Activated T-helper 9 cell treated with anti-CD3 and anti-CD28 coated beads, Interleukin-2, amount 50 U/mL, for 16 hours (primary cell): ENCODE measurements around the gene METTL3.
"Not testable (repeated sequence)": the region's sequence is repeated elsewhere in the genome, so short reads cannot be mapped to it uniquely, and the experiment has no call there.

Experiments used
- DNase-seq: peaks from one replicate; pipeline ENCODE4 v3.0.0-alpha.2; 2020; ENCODE audit warnings: low read depth

METTL3 gene

DNA sequence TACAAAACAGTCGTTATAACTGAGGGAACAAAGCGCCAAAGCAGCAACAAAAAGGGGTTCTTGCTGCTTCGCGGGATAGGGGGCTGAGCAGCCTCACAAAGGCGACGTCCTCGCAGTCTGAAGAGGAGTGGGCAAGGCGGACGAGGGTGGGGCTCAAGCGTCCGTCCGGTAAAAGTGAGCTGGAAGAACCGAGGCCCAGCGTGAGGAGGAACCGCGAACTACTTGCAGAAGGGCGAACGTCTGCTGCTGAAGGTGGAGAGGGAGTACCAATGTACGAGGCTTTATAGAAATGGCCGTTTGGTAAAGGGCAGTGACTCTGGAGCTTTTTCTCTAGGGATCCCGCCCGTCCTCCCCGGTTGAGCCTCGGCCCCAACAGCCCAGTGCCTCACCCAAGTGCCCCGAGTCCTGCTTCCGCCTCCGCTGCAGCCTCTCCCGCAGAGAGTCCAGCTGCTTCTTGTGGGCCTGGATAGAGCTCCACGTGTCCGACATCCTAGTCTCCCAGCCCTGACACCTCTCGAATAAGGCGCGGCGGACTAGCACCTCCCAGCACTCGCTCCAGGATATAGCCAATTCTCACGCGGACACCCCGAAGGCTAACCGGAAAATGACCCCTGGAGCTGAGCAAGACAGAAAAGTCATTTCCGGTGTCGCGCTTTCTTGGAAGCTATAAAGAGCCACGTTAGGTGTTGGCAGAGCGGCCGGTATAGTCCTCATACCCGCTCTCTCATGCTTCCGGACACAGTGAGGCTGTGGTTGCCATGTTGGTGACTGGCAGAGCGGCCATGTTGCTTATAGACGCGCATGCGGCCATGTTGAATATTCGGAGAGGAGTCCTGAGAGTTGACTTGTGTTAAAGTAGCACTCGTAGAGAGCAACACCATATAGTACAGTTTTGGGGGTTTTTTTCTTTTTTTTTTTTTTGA, at the start of gene METTL3:
Gene METTL3, minus strand, starts transcription at position 606 of the 923 bp plus-strand sequence. Its CDS starts 117 bp downstream, at position 489.
- DNase-seq: peak; percentile 86

DNA sequence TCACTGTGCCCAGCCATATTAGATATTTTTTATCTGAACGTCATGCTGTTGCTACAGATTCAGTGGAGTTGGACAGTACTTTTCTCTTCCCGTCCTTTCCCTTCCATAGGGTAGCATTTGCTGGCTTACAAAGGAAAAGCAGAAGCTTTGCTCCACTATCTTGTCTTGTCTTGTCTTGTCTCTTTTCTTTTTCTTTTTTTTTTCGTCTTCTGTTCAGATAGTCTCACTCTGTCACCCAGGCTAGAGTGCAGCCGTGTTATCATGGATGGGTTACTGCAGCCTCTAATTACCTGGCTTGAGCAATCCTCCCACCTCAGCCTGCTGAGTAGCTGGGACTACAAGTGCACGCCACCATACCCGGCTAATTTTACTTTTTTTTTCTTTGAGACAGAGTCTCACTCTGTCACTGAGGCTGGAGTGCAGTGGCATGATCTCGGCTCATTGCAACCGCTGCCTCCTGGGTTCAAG, 47.6 kb upstream of the METTL3 start:
- no peak for DNase-seq

DNA sequence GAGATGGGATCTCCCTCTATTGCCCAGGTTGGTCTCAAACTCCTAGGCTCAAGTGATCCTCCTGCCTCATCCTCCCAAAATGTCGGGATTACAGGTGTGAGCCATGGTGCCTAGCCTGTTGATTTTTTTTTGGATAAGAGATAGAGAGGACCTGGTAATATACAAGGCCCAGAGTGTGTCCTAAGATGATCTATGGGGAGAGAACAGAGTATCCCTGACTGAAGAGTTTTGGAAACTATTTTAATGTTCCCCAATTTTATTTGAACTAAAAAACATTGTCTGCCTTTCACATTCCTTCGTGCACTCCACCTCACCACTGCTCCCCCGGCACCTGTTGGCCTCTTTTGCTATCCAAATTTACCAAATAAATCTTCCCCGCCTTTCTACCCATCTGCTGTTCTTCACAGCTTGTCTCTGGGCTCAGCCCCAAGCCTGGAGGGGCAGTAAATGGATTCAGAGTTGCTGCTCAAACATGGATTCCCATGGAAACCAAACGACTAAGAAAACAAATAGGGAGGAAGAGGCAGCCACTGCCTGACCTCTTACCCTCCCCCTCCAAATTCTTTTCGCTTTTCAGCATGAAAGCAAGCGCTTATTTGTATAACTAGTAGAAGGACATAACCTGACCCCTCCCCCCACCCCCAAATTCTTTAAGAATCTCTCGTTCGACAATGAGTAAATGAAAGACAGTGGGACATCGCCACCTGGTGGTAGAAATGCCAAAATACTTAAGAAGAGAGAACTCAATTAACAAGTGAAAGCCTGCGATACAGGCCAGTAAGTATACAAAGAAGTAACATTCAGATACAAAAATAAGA, 46.2 kb upstream of the METTL3 start:
- DNase-seq: peak; percentile 43

DNA sequence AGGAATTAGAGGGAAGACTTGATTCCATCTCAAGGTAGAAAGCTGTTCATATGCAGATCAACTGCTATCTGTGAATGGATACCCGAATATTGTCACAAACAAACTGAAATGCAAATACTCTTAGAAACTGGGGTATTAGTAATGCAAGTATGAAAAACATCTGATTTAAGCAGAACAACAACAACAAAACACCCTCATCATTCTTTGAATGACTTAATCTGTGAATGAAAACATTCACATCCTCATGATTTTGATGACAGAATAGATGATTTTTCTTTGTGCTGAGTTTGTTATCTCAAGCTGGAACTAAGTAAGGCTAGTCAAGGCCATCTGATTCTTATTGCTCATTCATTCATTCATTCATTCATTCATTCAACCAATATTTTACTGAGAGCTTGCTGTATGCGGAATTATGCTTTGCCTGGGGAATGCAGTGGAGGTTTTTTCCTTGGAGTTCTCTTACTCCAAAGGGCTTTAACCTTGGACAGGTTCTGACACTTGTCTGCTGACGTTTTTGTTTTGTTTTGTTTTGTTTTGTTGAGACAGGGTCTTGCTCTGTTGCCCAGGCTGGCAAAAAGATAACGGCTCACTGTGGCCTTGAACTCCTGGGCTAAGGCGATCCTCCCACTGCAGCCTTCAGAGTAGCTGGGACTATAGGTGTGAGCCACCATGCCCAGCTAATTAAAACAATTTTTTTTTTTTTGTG, 45.4 kb upstream of the METTL3 start:
- no peak for DNase-seq

DNA sequence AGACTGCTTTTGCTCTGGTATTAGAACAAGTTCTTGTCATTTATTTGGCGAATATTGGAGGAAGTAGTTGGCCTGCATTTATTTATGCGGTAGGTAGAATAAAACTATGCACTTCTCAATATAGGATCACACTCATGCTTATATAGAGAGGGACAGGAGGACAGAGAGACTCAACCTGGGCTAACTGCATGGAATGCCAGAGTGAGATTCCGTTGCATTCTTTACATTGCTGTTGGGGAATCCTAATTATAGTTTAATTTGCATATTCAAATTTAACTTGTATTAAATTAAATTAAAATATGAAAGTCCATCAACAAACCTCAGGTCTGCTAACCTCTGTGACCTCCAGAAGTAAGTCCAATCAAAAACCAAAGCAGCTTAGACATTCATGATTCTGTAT, 42.1 kb upstream of the METTL3 start:
- no peak for DNase-seq

DNA sequence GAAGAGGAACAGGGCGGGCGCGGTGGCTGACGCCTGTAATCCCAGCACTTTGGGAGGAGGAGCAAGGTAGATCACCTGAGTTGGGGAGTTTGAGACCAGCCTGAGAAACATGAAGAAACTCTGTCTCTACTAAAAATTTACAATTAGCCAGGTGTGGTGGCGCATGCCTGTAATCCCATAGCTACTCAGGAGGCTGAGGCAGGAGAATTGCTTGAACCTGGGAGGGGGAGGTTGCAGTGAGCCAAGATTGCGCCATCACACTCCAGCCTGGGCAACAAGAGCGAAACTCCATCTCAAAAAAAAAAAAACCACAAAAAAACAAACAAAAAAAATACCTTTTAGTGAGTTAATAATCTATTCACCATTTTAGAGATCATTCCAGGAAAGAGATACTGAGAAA, 33.4 kb upstream of the METTL3 start:
- DNase-seq: not testable (repeated sequence)

DNA sequence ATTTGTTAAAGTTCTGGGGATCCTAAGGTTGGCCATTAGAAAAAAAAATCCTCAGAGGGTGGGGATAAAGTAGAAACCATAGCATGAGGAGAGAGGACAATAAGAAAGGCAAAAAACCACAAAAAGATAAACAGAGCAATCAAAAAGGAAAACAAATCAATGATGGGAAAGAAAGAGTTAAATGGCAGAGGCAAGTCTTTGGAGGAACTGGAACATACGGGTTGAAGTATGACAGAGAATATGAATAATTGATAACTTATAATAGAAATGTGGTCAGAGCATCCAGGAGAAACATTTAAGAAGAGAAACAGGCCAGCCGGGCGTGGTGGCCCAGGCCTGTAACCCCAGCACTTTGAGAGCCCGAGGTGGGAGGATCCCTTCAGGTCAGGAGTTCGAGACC, 32.8 kb upstream of the METTL3 start:
- no peak for DNase-seq

DNA sequence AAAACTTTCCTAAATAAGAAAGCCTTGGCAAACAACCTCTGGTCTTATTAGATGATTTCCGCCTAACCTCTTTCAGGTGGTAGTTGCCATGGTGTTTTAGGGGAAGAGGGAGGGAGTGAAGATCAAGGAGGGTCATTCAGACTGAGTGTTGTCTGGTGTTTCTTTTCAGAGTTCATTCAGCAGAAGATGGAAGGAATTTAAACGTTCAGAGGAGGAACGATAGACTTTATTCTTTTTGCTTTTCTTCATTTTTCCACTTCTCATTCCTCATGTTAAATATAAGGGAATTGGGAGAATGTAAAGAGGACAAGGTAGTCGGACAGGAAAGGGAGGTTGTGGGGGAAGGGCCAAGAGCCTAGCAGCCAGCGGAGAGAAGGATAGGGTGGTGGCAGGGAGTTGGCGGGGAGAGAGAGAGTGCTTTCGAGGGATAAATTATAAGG, 32.4 kb upstream of the METTL3 start:
- DNase-seq: no peak

DNA sequence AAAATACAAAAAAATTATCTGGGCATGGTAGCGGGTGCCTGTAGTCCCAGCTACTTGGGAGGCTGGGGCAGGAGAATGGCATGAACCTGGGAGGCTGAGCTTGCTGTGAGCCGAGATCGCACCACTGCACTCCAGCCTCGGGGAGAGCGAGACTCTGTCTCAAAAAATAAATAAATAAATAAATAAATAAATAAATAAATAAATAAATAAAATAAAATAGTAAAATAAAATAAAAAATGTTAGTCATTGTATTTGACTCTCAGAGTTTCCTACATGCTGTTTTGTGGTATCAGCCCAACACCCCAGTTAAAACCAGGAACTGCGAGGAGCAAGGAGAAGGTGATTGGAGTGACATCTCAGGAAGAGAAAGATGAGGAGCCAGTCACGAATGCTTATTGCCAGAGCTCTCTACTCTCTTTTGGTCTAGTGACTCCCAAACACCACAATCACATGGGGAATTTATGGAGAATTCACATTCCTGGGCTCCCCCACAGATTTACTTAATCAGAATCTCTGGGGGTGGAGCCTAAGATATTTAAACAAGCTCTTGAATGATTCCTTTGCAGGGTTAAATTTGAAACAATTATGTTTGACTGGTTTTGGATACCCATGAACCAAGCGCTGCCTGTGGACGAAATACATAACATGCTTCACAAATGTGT, 30.4 kb upstream of the METTL3 start:
- no peak for DNase-seq

DNA sequence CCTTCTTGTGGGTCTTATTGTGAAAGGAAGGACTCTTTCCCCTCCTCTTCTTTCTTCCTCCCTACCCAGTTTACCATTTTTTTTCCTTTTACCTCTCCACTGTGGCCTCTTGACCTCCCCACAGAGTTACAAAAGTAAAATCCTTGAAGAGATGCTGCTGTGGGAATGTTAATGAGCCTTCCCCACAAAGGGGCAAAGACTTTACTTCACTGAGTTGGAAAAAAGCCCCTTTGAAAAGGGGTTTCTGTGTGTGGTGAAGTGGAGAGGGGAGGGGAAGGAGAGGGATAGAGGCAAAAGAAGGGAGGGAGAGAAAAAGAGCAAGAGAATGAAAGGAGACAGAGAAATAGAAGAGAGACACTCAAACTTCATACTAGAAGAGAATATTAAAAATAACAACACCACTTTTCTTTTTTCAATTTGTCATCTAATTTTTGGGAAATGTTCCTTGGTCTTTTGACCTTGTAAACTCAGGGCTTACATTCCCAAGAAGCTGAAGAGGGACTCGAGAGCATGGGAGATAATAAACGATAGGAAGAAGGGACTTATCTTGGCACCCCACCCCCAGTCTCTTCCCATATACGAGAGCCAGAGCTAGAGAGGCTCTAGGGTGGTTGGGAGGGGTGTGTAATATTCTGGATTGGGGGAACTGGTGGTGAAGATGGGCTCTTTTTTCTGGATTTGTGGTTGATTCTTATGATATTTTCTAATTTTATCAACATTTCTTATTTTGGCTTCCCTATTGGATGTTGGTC, 28.2 kb upstream of the METTL3 start:
- DNase-seq: no peak

DNA sequence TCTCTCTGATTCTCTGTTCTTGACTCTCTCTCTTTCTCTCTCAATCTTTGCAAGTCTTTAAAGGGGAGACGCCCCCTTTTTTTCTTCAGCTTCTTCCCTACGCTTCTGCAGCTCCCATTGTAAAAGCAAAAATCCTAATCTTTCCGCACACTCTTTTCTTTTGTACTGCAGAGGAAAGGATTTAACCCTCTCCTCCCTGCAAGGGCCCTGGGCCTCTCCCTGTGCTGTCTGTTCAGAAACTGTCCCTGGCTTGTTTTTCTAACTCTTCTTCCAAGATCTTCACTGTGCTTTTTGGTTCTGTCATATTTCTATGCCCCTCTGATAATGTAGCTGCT, 25.9 kb upstream of the METTL3 start:
- DNase-seq: no peak

DNA sequence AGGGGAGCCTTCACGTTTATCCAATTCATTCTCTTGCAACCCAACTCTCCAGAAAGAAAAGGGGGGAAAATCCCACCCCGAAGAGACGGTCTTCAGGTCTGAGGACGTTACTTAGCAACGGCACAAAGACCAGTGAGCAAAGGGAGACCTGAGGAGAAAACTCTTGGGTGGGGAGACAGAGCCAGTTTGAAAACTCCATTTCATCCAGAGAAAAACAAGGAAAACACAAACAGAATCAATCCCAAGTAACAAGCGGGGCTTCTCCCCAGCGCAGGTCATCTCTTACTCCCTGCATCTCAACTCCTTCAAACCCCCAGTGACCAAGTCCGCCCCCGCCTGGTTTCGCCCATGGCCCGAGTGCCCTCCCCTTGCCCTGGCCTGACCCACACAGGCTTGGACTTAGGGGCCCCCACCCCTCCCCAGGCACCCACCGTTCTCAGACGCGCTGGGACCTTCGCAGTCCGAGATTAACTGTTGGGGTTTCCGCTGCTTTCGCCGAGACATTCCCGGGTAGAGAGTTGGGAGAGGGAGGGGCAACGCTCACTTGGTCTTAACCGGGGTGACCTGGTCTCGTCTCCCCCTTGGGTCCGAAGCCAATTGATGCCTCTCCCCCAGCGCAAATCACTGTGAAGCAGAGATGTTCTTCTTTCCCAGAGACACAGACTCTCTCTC, 25.4 kb upstream of the METTL3 start:
- no peak for DNase-seq

DNA sequence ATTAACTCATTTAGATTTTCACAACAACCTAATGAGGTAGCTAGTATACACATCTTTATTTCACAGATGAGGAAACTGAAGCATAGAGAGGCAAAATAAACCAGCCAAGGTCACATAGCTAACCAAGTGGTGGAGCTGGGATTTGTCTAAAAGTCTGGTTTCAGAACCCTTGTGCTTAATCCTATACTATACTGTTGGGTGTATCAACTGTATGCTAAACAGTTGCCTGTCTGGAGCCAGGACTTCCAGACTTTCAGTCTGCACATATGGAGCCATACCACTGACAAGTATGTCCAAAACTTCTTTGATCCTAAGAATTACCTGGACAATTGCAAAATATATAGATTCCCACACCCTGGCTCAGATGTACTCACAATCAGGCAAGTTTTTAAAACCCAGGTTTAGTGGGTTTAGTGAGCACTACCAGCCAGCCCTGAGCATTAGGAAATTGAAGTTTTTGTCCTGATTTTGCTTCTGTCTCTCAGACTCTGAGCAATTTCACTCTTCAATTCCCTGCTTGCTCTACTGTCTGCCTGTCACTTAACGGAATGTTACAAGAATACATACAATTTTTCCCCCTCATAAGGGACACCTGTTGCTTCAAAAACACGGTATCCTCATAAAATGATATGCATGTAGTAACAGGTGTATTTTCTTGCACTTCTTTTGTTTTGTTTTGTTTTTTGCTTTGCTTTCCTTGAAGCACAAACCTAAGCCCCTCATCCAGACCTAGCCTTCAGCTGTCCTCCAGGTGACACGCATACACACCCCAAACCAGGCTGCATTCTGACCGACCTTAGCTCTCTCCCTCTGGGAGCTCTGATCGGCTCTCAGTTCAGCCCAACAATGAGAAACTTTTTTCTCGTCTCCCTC, 24.6 kb upstream of the METTL3 start:
- no peak for DNase-seq

DNA sequence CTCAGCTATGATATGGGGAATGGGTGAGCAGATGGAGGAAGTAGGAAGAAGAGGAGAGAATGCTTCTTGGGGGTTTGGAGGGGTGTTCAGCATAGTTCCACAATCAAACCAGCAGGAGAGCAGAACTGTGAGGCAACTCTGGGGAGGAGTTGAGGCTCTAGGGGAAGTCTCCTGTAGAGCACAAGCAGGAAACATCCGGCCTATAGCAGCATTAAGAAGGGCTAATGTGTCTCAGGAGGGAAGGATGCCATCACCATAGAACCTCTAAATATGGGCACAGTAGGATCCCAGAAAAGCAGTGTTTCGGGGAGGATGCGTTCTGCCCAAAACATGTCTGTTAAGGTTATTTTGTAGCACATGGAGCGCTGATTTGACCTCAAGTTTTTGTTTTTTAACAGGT, 23.4 kb upstream of the METTL3 start:
- DNase-seq: no peak

DNA sequence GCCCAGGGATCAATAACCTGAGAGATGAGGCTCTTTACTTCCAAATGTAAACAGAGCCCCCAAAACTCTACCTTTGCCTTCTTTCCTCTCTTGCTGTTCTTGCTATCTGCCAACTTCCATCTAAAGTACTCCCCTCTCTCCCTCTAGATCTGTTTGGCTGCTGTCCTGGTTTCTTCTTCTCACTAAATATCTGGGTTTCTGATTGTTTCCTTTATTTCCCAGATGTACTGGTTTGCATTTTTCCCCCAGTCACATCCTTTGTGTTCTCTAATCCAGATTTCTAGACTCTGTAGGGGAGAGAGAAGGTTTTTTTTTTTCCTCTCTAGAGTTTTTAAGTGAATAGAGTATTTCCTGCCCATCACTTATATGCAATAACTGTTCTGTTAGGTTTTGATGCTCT, 22.2 kb upstream of the METTL3 start:
- no peak for DNase-seq

DNA sequence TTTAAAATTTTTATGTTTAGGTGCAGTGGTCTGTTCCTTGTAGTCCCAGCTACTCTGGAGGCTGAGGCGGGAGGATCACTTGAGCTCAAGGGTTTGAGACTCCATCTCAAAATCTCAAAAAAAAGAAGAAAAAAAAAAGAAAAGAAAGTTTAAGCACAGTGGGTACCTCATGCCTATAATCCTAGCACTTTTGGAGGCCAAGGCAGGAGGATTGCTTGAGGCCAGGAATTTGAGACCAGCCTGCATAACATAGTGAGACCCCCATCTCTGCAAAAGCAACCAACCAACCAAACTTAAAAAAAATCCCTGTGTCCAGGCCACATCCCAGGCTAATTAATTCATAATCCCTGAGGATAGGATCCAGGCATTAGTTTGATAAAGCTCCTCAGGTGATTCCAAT, 18.4 kb upstream of the METTL3 start:
- no peak for DNase-seq

DNA sequence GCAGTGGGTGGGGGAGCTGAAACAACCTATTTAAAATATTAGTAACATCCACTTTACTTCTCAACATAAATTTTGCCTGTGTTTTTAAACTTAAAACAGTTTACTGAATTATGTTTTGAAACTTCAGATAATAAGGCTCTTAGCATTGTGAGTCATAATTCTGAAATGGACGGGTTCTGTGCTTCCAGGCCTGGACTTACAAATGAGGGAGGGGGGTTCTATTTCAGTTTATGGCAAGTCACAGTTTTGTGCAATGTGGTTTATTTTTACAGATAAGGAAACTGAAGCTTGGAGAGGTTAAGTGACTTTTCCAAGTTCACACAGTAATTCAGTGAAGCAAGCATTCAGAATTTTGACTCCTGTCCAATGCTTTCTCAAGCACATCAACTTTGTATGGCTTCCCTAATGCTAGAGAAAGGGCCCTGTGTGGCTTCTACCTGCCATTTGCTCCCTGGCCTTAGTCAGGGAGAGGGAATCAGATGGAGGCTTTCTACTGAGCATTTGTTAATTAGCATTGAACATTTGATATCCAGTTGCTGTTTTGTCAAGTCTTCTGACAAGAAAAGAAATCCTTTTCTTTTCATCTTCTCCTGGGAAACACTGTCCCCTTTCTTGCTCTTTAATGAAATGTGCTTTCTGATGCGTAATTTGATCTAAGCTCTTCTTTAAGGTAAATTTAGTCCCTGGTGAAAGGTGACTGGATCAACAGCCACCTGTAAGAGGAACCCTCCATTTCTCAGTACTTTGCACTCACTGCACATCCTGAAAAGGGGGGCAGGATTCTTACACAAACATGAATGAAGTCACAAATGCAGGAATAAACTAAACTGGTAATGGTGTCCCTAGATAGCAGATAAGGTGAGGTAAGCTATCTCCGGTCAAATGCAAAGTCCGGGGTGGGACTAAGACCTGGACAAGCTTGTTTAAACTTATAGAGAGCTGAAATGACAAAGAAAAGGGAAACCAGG, 17.5 kb upstream of the METTL3 start:
- no peak for DNase-seq

DNA sequence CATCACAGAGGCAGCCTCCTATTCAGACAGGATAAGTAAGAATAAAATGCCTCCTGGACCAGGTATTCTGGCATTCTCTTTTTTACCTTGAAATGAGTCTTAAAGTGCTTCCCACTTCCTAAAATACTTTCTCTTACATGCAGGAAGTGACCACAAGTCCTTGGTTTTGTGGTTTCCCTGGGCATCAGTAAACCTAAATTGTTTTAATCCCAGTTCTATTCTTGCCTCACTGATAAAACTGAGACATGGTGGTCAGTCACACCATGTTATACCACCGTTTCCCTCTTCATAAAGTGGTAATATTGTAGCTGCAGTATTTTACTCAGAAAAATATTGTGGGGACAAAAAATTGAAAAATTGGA, 16.2 kb upstream of the METTL3 start:
- no peak for DNase-seq
